Endometrial microvascular endothelial cells (primary cell): ENCODE measurements around the gene PERP. TPM values are rescaled to one million over a fixed set of nuclear protein-coding genes. Genes with fewer than 3 reads are reported as not detected.
"Not testable (repeated sequence)": the region's sequence is repeated elsewhere in the genome, so short reads cannot be mapped to it uniquely, and the experiment has no call there.

Experiments used
- in situ Hi-C: cut with HindIII; loops from 2 replicates; pipeline ENCODE4 v1.10.0; 2017; ENCODE audit warnings: low sequenced_read_pairs, low pct_unique_long_range_greater_than_20kb; ENCODE audit errors: inconsistent ontology term
- total RNA-seq: library from RNA; depleted of rRNA; stranded (reverse); fragments of >200 nt; gene quantifications from one replicate; pipeline ENCODE4 v1.2.3, GENCODE V29; 2015; ENCODE audit errors: inconsistent ontology term

The PERP gene
- total RNA-seq = 49.9 TPM

- in situ Hi-C loops = no loop called here
Measured at GRCh38 chr6:138107078-138107751, at the start of gene PERP. Gene PERP (minus strand): TSS chr6:138107419. CDS start chr6:138107340, 79 bp downstream.

GRCh38 chr6:138155443-138155842 lies 48.2 kb upstream of the PERP start:
- in situ Hi-C loops = no loop called here

GRCh38 chr6:138146544-138146943 lies 39.3 kb upstream of the PERP start:
- in situ Hi-C loops = no loop called here

- in situ Hi-C loops = no loop called here
Measured at GRCh38 chr6:138145402-138145801, 38.2 kb upstream of the PERP start.

GRCh38 chr6:138142806-138143205 lies 35.6 kb upstream of the PERP start:
- in situ Hi-C loops = no loop called here

GRCh38 chr6:138129190-138129589 lies 22.0 kb upstream of the PERP start:
- in situ Hi-C loops = no loop called here

- in situ Hi-C loops = no loop called here
Measured at GRCh38 chr6:138128096-138128495, 20.9 kb upstream of the PERP start.

GRCh38 chr6:138124096-138124495 lies 16.9 kb upstream of the PERP start:
- in situ Hi-C loops = no loop called here

GRCh38 chr6:138119976-138120375 lies 12.8 kb upstream of the PERP start:
- in situ Hi-C loops = no loop called here

- in situ Hi-C loops = not testable (repeated sequence)
Measured at GRCh38 chr6:138119229-138119628, 12.0 kb upstream of the PERP start.

- in situ Hi-C loops = no loop called here
Measured at GRCh38 chr6:138117376-138117914, 10.2 kb upstream of the PERP start.

GRCh38 chr6:138116661-138116999 lies 9.4 kb upstream of the PERP start:
- in situ Hi-C loops = no loop called here

- in situ Hi-C loops = no loop called here
Measured at GRCh38 chr6:138115877-138116660, 8.8 kb upstream of the PERP start.

- in situ Hi-C loops = no loop called here
Measured at GRCh38 chr6:138115201-138115600, 8.0 kb upstream of the PERP start.

GRCh38 chr6:138113588-138114210 lies 6.5 kb upstream of the PERP start:
- in situ Hi-C loops = no loop called here

GRCh38 chr6:138110229-138110628 lies 3.0 kb upstream of the PERP start:
- in situ Hi-C loops = no loop called here

- in situ Hi-C loops = no loop called here
Measured at GRCh38 chr6:138109042-138109997, 2.1 kb upstream of the PERP start.

GRCh38 chr6:138107752-138108592 lies 753 bp upstream of the PERP start:
- in situ Hi-C loops = no loop called here
